GM23248 (cell line): ENCODE results near the gene PPT2.

Source experiments
- EZH2 ChIP-seq: fragments of 200-600 bp; sonication (generic); IDR thresholded peaks from 2 replicates; pipeline ENCODE4 v1.6.1; 2018; ENCODE audit warnings: antibody characterized with exemption, mild to moderate bottlenecking; ENCODE audit not compliant: insufficient read depth, poor library complexity, severe bottlenecking
- EZH2phosphoT487 ChIP-seq: fragments of 200-600 bp; sonication (generic); IDR thresholded peaks from 2 replicates; pipeline ENCODE4 v1.6.1; 2018; ENCODE audit warnings: antibody characterized with exemption, moderate library complexity, mild to moderate bottlenecking, low read depth; ENCODE audit not compliant: insufficient read depth

- TF ChIP-seq EZH2 (no peak), EZH2phosphoT487 (no peak)
These were observed 49.7 kb downstream of the PPT2 start for GRCh38 chr6:32203426-32204267.
